ENCODE measurements around the gene MARK2.

Gene MARK2

DNA sequence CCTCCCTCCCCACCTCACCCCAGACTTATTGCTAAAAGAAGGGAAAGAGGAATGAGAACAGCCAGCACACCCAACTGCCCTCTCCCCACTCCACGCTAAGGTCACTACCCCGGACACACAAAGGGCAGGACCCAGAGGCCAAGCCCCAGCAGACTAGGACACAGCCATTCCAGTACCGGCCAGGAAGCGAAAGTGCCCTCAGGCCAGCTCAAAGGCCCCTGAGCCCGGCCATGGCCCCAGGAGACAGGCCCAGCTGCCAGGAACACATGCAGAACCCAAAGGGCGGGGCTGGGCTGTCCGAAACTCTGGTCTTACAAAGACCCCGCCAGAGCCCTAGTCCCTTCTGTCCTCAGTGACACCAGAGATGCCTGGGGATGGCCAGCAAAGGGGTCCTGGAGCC lies 72.5 kb downstream of the MARK2 start:
- no peak for DNase-seq

DNA sequence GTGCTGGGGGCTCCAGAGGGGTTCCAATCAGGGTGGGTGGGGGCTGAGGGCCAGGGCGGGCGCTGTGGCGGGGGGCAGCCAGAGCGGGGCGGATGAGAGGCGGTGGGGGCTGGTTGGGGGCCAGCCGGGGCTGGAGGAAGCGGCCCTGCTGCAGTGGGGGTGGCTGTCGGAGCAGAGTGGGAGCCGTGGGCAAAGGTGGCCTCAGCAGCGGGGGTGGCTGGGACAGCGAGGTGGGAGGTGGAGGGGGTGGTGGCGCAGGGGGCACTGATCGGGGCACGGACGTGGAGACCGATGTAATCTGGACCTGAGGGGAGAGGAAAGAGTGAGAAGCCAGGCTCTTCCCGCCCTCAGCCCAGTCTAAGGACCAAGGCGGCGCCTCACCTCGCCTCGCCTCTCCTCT lies 73.0 kb downstream of the MARK2 start:
- no peak for DNase-seq

GRCh38 chr11:63912678-63913077 lies 73.8 kb downstream of the MARK2 start:
- DNase-seq, result no peak

DNA sequence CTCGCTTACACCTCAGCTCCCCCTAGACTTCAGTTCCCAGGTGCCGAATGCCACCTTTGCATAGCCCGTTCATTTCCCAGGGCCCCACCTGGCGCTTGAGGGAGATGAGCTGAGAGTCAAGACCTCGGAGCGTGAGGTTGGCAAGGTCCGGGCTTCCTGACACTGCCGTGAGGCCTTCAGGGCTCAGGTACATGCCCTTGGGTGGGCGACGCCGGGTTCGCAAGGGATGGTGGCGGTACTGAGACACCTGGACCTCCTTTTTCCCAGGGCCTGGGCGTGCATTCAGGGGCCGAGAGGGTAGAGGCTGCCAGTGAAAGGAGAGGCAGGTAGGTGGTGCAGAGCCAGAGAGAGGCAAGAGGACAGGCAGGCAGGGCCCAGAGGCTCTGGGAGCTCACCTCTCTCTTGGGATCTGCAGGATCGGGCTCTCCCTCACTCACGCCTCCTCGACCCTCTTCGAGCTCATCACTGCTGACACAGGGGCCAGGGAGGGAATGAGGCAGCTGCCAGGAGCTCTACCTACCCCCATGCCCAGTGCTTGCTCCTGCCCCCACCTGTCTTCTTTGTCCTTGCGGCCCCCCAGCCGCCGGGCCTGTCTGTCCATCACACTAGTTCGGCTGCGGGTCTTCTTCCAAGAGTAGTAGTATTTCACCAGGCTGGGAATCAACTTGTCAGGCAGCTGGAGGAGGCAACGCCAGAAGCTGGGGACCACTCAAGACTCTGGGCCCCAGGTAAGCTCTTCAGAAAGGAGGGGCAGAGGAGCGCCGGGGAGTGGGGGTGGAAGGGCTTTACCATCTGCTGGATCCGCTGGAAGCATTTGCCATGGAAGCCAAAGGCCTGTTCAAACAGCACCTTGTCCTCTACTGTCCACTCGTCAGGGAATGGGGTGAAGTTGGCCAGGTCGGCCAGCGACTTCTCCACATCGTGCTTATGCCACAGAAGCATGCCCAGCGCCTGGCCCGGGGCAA lies 75.2 kb downstream of the MARK2 start:
- no peak for DNase-seq

DNA sequence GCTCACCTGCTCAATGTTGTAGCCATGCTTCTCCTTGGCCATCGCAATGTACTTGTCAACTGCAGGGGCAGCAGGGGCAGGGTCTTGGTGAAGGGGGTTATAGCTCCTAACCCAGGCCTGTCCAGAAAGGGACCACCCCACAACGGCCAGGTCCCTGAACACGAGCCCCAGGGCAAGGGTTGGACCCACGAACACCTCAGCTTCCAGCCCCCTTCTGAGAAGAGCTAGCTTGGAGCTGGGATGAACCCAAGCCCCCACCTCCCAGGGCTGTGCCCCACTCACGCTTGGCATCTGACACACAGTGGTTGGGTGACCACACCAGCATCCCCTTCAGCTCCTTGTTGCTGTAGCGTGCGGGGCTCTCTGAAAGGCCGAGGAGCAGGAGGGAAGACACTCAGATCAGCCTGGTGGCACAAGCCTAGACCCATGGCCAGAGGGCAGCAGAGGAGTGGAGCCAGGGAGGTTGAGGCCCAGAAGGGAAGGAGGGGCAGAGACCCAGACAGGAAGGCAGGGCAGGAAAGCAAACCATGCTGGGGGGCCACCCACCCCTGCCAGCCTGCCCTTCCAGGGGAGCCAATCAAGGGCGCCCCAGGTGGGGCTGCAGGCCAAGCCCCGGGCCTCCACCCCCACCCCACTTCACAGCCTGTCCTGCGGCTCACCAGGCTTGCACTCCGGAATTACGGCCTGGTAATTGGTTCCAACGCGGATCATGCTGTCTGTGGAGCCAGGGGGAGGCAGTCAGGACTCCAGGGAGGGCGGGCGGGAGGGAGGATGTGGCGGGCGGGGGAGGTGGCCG lies 76.2 kb downstream of the MARK2 start:
- no peak for DNase-seq

DNA sequence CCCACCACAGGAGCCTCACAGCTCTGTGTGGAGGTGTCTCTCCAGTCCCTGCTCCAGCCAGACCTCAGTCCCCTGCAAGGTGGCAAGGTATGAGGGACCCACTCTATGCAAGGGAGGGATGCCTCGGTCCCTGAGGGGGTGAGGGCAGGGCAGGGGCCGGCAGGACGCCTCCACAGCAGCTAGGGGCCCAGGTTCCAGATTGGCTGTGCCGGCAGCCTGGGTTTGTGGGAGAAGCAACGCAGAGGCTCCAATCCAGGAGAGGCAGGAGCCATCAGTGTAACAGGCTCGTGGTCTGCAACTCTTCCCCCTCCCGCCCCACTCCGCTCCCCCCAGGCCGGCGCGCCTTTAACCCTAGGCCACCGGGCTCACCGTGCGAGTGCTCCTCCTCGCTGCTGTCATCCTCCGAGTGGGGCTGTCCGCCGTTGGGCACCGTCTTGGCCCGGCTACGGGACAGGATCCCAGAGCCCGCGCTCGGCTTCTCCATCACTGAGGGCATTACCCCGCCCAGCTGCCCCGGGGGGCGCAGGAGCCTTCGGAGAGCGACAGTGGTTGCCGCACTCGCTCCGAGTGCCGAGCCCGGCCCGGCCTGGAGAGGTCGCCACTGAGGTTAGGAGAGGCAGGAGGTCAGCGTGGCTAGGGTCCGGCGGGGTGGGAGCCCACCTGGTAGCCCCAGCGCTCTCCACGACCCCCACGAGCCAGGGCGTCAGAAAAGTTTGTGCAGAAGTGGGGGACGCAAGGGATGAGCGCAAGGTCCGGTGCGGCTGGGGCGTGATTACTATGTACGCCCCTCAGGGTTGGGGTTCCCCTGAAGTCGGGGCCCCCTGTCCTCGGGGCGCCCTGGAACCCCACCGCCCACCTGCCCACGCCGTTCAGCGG lies 77.3 kb downstream of the MARK2 start:
- peak; percentile 17 for DNase-seq

DNA sequence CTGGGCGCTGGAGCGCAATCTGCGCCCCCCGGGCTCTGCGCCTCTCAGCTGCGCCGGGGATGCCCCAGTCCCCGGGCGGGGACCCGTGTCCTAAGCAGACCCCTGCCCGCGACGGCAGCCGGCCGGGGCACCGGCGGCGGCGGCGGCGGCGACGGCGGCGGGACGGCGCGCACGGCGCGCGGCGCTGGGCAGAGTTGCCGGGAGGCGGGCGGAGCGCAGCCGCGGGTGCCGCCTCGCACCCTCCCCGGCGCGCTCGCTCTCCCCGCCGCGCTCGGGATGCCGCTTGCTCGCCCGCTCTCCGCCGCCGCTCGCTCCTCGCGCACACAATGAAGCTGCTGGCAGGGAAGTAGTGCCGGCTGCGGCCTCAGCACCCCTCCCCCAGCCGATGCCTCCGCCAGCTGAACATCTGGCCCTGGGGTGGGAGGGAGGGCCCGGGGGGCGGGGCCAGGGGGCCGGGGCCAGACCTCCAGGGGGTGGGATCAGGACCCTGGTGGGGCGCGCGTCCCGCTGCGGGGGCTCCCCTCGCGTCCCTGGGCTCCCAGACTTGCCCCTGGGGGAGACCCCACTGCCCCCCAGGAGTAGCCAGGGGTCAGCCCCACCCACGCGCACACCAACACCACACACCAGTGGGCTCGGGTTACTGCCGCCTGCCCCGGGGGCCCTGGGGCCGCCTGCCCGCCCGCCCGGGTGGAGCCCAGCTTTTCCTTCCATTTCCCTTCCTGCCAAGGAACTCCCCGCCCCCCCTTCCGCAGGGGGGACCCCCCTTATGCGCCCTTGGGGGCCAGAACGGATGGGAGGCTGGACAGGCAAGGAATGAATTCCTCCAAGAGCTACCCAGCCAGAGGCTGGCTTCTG lies 78.2 kb downstream of the MARK2 start, which contains the start of gene RCOR2:
Gene RCOR2, minus strand, starts transcription at position 328 of the 855 bp plus-strand sequence. CDS start 708 bp downstream, outside the sequence.
- DNase-seq, result peak; percentile 74

- peak; percentile 40 for DNase-seq
These were observed 79.0 kb downstream of the MARK2 start for GRCh38 chr11:63917692-63918506.

DNA sequence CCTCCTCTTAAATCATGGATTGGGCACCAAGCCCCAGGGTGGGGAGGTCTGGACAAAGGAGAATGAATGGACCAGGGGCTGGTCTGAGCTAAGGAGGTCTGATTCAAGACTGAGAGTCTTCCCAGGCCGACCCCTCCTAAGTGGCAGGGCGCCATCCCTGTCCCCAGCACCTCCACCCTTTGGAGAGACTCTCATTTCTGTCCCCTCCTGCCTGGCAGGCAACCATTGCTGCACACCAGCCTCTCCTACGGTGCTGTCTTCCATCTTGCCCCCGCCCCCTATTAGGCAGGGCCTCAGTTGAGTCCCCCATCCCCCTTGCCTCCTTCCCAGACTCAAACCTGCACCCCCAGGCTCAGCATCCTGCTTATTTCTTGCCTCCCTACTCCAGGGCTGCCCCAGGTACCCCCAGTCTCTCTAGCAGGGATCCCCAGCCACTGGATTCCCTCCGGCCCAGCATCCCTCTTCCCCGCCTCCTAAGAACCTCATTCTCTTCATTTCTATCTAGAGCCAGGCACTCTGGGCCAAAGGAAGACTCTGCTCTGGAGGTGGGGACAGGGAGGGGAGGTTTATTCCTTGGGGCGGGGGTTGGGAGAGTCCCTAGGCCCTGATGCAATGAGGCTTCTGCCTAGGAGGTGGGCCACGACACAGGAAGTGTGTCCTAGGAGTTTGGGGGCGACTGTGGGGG lies 79.7 kb downstream of the MARK2 start:
- DNase-seq, result no peak

DNA sequence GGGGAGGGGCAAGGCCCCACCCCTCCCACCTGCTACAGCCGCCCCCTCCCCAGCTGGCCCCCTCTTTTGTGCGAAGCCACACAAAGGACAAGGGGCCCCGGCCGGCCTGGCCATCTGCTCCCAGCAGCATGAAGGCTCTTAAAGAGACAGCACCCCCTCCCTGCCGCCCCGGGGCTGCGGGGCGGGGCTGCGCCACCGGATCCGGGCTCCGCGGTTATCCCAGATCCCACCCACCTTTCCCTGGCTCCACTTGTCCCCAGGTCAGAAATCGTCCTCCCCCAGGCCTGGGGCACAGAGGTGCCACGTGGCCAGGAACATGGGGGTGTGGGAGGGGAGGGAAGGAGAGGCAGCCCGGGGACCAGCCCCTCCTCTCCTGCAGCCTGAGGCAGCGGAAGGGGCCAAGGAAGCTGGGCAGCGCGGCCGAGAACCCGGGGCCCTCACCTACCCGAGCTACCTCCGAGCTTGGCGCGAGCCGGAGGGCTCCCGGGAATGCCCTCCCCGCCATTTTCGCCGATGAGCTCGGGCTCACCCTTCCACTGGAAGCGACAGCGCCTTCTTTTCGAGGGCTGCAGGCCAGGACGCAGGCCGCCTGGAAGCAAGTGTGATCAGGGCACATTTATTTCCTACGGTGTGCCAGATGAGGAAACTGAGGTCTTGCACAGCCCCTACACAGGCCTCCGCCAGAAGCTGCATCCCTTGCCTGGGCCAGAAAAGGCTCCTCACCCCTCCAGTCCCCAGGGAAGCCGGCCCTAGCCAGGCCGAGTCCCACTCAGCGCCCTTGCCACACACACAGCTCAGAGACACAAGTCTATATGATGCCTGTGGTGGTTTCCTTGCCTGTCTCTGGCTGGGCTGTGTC lies 80.6 kb downstream of the MARK2 start:
- no peak for DNase-seq

DNA sequence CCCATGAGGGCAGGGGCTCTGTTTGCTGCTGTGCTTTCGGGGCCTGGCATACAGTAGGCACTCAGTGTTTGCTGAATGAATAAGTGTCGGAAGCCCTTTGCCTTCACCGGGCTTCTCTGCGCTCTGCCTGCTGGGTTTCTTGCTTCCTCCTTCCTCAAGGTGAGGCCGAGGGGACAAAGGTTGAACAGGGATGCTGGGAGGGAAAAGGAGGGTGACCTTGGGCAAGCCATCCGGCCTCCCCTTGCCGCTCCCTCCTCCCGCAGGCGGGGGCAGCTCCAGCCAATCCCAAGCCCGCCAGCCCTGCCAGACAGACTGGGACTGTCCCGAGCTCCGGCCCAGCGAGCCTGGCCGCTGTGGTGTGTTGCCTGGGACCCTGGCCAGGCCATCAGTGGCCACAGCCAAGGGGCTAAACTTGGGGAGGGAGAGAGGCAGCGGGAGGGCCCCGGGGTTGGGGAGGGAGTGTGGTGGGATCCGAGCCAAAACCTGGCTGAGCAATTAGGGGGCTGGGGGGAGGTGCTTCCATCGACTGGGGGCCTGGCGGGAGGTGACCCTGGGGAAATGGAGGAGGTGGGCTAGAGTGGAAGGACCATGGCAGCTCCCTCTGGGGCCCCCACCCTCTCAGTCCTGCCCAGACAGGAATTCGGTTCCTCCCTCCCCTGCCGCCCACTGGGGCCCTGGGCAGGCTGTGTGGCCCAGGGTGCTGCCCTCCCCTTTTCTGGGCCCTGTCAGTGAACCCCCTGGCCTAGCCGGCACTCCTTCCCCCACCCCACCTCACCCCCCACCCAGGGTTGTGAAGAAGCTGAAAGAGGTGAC lies 81.4 kb downstream of the MARK2 start:
- DNase-seq, result no peak

GRCh38 chr11:63920939-63921417 lies 82.1 kb downstream of the MARK2 start:
- peak; percentile 34 for DNase-seq

GRCh38 chr11:63922673-63923192 lies 83.8 kb downstream of the MARK2 start:
- DNase-seq, result no peak

- no peak for DNase-seq
These were observed 84.4 kb downstream of the MARK2 start for GRCh38 chr11:63923319-63923718.

GRCh38 chr11:63929616-63930015 lies 90.7 kb downstream of the MARK2 start:
- DNase-seq, result no peak

DNA sequence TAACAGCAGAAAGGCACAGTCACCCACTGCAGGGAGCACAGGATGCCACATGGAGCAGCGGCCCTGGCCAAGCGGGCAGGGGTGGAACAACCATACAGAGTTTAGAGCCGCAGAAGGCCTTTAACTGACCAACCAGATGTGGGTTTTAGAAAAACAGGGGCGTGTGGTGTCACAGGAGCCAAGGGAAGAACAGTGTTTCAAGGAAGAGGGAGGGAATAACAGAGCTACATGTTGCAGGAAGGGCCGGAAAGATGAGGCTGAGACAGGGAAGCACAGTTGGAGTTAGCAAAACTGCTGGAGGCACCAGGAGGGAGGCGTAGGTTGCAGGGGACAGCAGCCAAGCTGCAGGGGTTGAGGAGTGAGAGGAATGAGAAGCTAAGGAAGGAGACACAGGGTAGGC lies 92.1 kb downstream of the MARK2 start:
- no peak for DNase-seq

GRCh38 chr11:63931876-63932275 lies 93.0 kb downstream of the MARK2 start:
- no peak for DNase-seq

DNA sequence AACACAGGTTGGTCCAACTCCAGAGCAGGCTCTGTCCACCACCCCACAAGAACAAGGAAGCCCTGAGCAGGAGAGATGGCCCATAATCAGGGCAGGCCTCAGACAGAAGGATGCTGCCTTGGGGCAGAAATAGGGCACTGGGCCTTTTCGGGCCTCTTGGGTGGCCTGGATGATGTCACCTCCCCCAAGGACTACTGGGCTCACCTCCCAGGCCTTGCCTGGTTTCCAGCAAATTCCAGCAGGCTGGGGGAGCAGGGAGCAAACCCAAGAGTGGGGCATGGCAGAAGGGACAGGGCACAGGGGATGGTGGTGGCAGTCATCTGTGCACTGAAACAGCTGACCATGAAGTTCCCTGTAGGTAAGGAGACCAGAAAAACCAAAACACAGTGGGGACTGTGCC lies 94.5 kb downstream of the MARK2 start:
- no peak for DNase-seq
